ENCODE data around the gene WFIKKN2. TPM values are rescaled to one million over a fixed set of nuclear protein-coding genes. Genes with fewer than 3 reads are reported as not detected.

WFIKKN2 gene
- total and polyA plus RNA-seq, 2 of the 4 experiments (the other 2 are of a cell fraction) = 0.02 TPM; not detected in 1

- Histone ChIP-seq H3K27me3 (ENCODE audit: control insufficient read depth, insufficient read depth, low read length) (peaks cover 9% of the 10 kb centered on the region), H3K4me1 (ENCODE audit: control insufficient read depth, insufficient read depth, low read length) (no peaks in the 10 kb centered on the region), H3K4me3 (ENCODE audit: insufficient read depth, low read depth, low read length) (no peak overlapping the region), H3K9me1 (ENCODE audit: insufficient read depth, low read length) (0 out of 2 replicates have a peak, but pooled peaks cover 4% of the 10 kb centered on the region), H4K91ac (ENCODE audit: insufficient read depth, low read depth, low read length) (no peak overlapping the region), H4K5ac (ENCODE audit: low read depth, low read length) (no peak overlapping the region), H2AFZ (replicated peaks; ENCODE audit: low read length, poor library complexity) (no peak overlapping the region), H3K4me2 (ENCODE audit: low read depth, low read length) (no peak overlapping the region), H3K9me3 (ENCODE audit: control insufficient read depth, insufficient read depth, low read length) (no peaks in the 10 kb centered on the region), H3K14ac (replicated peaks; ENCODE audit: low read depth, low read length) (no peak overlapping the region), H4K8ac (ENCODE audit: low read depth in 2 of 2, low read length in 2 of 2) (no peak overlapping the region), H2BK15ac (ENCODE audit: low read depth, low read length) (no peak overlapping the region), H3K23ac (ENCODE audit: low read depth, low read length) (no peak overlapping the region; the same call in 1 of the 2 replicates), H3K27ac (ENCODE audit: insufficient read depth, low read length) (no peak overlapping the region), H3K4ac (ENCODE audit: low read depth, low read length) (no peak overlapping the region), H3K18ac (ENCODE audit: low read depth, low read length) (no peak overlapping the region), H2BK5ac (ENCODE audit: low read depth, low read length, poor library complexity, severe bottlenecking) (no peak overlapping the region), H3K56ac (ENCODE audit: extremely low read depth, insufficient read depth, low read length) (no peak overlapping the region), H3K79me1 (ENCODE audit: low read depth in 1 of 2, low read length in 2 of 2) (no peaks in the 10 kb centered on the region), H3K36me3 (ENCODE audit: control insufficient read depth, insufficient read depth, low read length) (no peaks in the 10 kb centered on the region), H3K9ac (ENCODE audit: low read depth, low read length) (no peak overlapping the region), H2AK5ac (ENCODE audit: low read depth, low read length) (no peak overlapping the region), H2BK20ac (ENCODE audit: low read depth, low read length) (no peak overlapping the region), H2BK120ac (ENCODE audit: low read depth, low read length) (no peak overlapping the region), H2AK9ac (replicated peaks; ENCODE audit: low read depth, low read length, poor library complexity) (no peak overlapping the region), H4K20me1 (ENCODE audit: insufficient read depth, low read length) (no peaks in the 10 kb centered on the region)
- DNase-seq (no peak), ATAC-seq (ENCODE audit: low read depth) (no peak)
- intact Hi-C loops (cut with micrococcal nuclease) (no loop called here), in situ Hi-C loops (cut with MboI; ENCODE audit: low sequenced_read_pairs) (no loop called here), dilution Hi-C loops (cut with HindIII; ENCODE audit: low sequenced_read_pairs, unreplicated experiment) (no loop called here)
- ChIA-PET CTCF (no interaction called here), POLR2A (ENCODE audit: unreplicated experiment) (no interaction called here)
- no TSS peak for BruUV-seq (replicated peaks)
- 82% methylated on average over 10 of the region's 19 CpGs; no CpG with 5 or more reads in 1 of the 2 experiments for WGBS, 2 experiments (ENCODE audit: extremely low coverage in 2 of 2, insufficient read length in 1 of 2)
- TF ChIP-seq USF2 (IDR thresholded peaks at IDR 0.05; ENCODE audit: low read depth, low read length) (no peak), RFX5 (IDR thresholded peaks at IDR 0.05; ENCODE audit: low read depth, low read length) (no peak), FOS (IDR thresholded peaks at IDR 0.05; ENCODE audit: low read depth, low read length) (no peak), RCOR1 (IDR thresholded peaks at IDR 0.05; ENCODE audit: insufficient replicate concordance, low read length) (no peak), NFE2L2 (IDR thresholded peaks at IDR 0.05; ENCODE audit: low read depth, low read length) (no peak), MAZ (IDR thresholded peaks at IDR 0.05; ENCODE audit: borderline replicate concordance, low read depth, low read length) (no peak), CHD1 (IDR thresholded peaks at IDR 0.05; ENCODE audit: low read depth, low read length) (no peak), RAD21 (IDR thresholded peaks at IDR 0.05; ENCODE audit: low read length) (no peak), MXI1 (IDR thresholded peaks at IDR 0.05; ENCODE audit: borderline replicate concordance, low read depth, low read length) (no peak), CTCF (conservative IDR thresholded peaks at IDR 0.05; ENCODE audit: low read depth, low read length) (no peak), BHLHE40 (IDR thresholded peaks at IDR 0.05; ENCODE audit: low read depth, low read length) (no peak), MAFK (IDR thresholded peaks at IDR 0.05; ENCODE audit: low read depth, low read length) (no peak), CEBPB (IDR thresholded peaks at IDR 0.05; ENCODE audit: low read depth, low read length) (no peak), POLR2A (IDR thresholded peaks at IDR 0.05; ENCODE audit: low read depth, low read length) (no peak), ELK1 (IDR thresholded peaks at IDR 0.05; ENCODE audit: borderline replicate concordance, low read depth, low read length) (no peak)
Measured at GRCh38 chr17:50798424-50799288, 36.7 kb upstream of the WFIKKN2 start.

All from IMR-90 (cell line).